SK-N-SH treated with all-trans-retinoic acid at 6 μM for 48 hours (cell line): ENCODE results near the gene ATXN10.
"Not testable (repeated sequence)": the region's sequence is repeated elsewhere in the genome, so short reads cannot be mapped to it uniquely, and the experiment has no call there.

Experiments used
- ATAC-seq: fragments of 200-7000 bp; cut with Tn5 transposase; 3 replicates; pipeline ENCODE4 v1.9.1; 2020; ENCODE audit warnings: mild to moderate bottlenecking, moderate library complexity
- ARNTL ChIP-seq: fragments of 450-650 bp; formaldehyde crosslinking; IDR thresholded peaks from 2 replicates; pipeline ENCODE4 v1.5.0; 2020; ENCODE audit warnings: low read depth, mild to moderate bottlenecking, moderate library complexity, borderline replicate concordance
- CREB5 ChIP-seq: fragments of 250-450 bp; sonication (Bioruptor Pico); IDR thresholded peaks from 2 replicates; pipeline ENCODE4 v1.5.1; 2020; ENCODE audit warnings: low read depth, mild to moderate bottlenecking, moderate library complexity
- CSDC2 ChIP-seq: fragments of 250-450 bp; sonication (Bioruptor Pico); IDR thresholded peaks from 2 replicates; pipeline ENCODE4 v1.5.0; 2020; ENCODE audit warnings: mild to moderate bottlenecking, moderate library complexity
- GLIS3 ChIP-seq: fragments of 250-450 bp; sonication (Bioruptor Pico); IDR thresholded peaks from 2 replicates; pipeline ENCODE4 v1.5.0; 2020; ENCODE audit warnings: mild to moderate bottlenecking, moderate library complexity
- ISL1 ChIP-seq: fragments of 250-450 bp; sonication (Bioruptor Pico); IDR thresholded peaks from 2 replicates; pipeline ENCODE4 v2.1.2; 2022; ENCODE audit warnings: mild to moderate bottlenecking, moderate library complexity
- OSR1 ChIP-seq: fragments of 250-450 bp; sonication (Bioruptor Pico); IDR thresholded peaks from 2 replicates; pipeline ENCODE4 v1.8.0; 2022; ENCODE audit warnings: moderate library complexity, mild to moderate bottlenecking, inconsistent platforms
- POU6F1 ChIP-seq: fragments of 250-450 bp; sonication (Bioruptor Pico); IDR thresholded peaks from 2 replicates; pipeline ENCODE4 v1.8.0; 2021; ENCODE audit warnings: low read depth, mild to moderate bottlenecking, moderate library complexity, borderline replicate concordance
- RARB ChIP-seq: fragments of 250-450 bp; sonication (Bioruptor Pico); IDR thresholded peaks from 2 replicates; pipeline ENCODE4 v1.8.0; 2021; ENCODE audit warnings: mild to moderate bottlenecking, moderate library complexity
- SNAI2 ChIP-seq: fragments of 250-450 bp; sonication (Bioruptor Pico); IDR thresholded peaks from 2 replicates; pipeline ENCODE4 v1.5.0; 2020; ENCODE audit warnings: mild to moderate bottlenecking, moderate library complexity
- TCF4 ChIP-seq: fragments of 250-450 bp; sonication (Bioruptor Pico); IDR thresholded peaks from 2 replicates; pipeline ENCODE4 v1.8.0; 2021; ENCODE audit warnings: mild to moderate bottlenecking, moderate library complexity, borderline replicate concordance
- TOX ChIP-seq: fragments of 250-450 bp; sonication (Bioruptor Pico); IDR thresholded peaks from 2 replicates; pipeline ENCODE4 v1.8.0; 2021; ENCODE audit warnings: mild to moderate bottlenecking, moderate library complexity, borderline replicate concordance
- ZFP3 ChIP-seq: fragments of 250-450 bp; sonication (Bioruptor Pico); IDR thresholded peaks from 2 replicates; pipeline ENCODE4 v1.5.0; 2020; ENCODE audit warnings: mild to moderate bottlenecking, moderate library complexity
- ZFP30 ChIP-seq: fragments of 450-650 bp; formaldehyde crosslinking; IDR thresholded peaks from 2 replicates; pipeline ENCODE4 v1.5.0; 2022; ENCODE audit warnings: mild to moderate bottlenecking, moderate library complexity
- ZNF8 ChIP-seq: fragments of 450-650 bp; formaldehyde crosslinking; IDR thresholded peaks from 2 replicates; pipeline ENCODE4 v1.5.0; 2020; ENCODE audit warnings: mild to moderate bottlenecking, moderate library complexity
- TF ChIP-seq, protein P1 (sequence below): fragments of 250-450 bp; sonication (Bioruptor Pico); IDR thresholded peaks from 2 replicates; pipeline ENCODE4 v1.5.1; 2021; ENCODE audit warnings: mild to moderate bottlenecking, moderate library complexity
- TF ChIP-seq, protein P2 (sequence below): fragments of 250-450 bp; sonication (Bioruptor Pico); IDR thresholded peaks from 2 replicates; pipeline ENCODE4 v1.5.0; 2020; ENCODE audit warnings: mild to moderate bottlenecking, moderate library complexity

Gene ATXN10

DNA sequence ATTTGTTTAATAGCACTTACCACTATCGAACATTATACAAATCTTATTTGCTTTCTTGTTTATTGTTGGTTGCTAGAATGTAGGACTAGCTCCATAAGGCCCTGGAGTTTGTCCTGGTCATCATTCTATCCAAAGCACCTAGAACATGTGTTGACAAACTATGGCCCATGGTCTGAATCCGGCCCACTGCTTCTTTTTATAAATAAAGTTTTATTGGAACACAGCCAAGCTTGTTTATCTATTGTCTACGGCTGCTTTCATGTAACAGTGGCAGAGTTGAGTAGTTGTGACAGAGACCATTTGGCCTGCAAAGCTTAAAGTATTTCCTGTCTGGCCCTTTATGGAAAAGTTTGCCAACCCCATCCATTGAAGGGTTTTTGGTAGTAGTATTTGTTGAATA, 38.8 kb downstream of the ATXN10 start:
- TF ChIP-seq, protein P1, sequence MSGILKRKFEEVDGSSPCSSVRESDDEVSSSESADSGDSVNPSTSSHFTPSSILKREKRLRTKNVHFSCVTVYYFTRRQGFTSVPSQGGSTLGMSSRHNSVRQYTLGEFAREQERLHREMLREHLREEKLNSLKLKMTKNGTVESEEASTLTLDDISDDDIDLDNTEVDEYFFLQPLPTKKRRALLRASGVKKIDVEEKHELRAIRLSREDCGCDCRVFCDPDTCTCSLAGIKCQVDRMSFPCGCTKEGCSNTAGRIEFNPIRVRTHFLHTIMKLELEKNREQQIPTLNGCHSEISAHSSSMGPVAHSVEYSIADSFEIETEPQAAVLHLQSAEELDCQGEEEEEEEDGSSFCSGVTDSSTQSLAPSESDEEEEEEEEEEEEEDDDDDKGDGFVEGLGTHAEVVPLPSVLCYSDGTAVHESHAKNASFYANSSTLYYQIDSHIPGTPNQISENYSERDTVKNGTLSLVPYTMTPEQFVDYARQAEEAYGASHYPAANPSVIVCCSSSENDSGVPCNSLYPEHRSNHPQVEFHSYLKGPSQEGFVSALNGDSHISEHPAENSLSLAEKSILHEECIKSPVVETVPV (CRISPR knock-in tag): no peak
- ATAC-seq: no peak

DNA sequence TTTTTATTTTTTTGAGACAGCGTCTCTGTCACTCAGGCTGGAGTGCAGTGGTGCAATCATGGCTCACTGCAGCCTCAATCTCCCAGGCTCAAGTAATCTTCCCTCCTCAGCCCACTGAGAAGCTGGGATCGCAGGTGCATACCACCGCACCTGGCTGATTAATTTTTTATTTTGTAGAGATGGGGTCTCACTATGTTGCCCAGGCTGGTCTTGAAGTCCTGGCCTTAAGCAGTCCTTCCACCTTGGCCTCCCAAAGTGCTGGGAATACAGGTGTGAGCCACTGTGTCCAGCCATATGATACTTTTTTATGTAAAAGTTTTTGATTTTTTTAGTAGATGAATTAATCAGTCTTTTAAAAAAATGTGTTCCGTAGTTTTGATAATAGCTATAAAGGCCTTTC, 42.8 kb downstream of the ATXN10 start:
- not testable (repeated sequence) for ATAC-seq

GRCh38 chr22:45717789-45718188, 46.2 kb downstream of the ATXN10 start:
- peak; percentile 64; the same call in 2 of the 3 replicates for ATAC-seq
- TF ChIP-seq SNAI2 (no peak), ZFP3 (CRISPR knock-in tag) (no peak), POU6F1 (CRISPR knock-in tag) (no peak), ISL1 (peak; percentile 41), ZNF8 (CRISPR knock-in tag) (no peak)
- TF ChIP-seq, all 23 proteins: peak for 1

DNA sequence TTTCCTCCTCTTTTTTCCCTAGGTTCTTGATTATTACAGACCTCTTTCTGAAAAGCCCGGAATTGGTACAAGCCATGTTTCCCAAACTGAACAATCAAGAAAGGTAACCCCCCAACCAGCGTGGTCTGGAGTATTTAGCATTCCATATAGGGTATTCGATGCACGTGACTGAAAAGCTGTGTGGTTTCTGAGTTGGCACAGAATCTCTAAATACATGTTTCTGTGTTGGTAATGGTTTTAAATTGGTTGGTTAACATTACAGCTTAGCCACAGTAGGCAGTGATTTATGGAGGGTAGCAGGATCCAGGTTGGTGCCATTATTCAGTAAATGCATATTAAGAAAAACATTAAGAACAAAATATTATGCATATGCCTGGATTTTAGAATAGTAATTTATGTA, 46.8 kb downstream of the ATXN10 start:
- no peak for ATAC-seq
- no peak for TF ChIP-seq ISL1
- no peak for TF ChIP-seq POU6F1 (CRISPR knock-in tag)
- no peak for TF ChIP-seq TOX (CRISPR knock-in tag)
- no peak for TF ChIP-seq CSDC2 (CRISPR knock-in tag)
- no peak for TF ChIP-seq TCF4 (CRISPR knock-in tag)
- no peak for TF ChIP-seq ZFP30 (CRISPR knock-in tag)
- no peak for TF ChIP-seq CREB5
- no peak for TF ChIP-seq RARB (CRISPR knock-in tag)
- TF ChIP-seq OSR1 (CRISPR knock-in tag): no peak
- TF ChIP-seq GLIS3: no peak
- no peak for TF ChIP-seq ZFP3 (CRISPR knock-in tag)
- TF ChIP-seq, protein P1 (CRISPR knock-in tag): no peak
- TF ChIP-seq, protein P2, sequence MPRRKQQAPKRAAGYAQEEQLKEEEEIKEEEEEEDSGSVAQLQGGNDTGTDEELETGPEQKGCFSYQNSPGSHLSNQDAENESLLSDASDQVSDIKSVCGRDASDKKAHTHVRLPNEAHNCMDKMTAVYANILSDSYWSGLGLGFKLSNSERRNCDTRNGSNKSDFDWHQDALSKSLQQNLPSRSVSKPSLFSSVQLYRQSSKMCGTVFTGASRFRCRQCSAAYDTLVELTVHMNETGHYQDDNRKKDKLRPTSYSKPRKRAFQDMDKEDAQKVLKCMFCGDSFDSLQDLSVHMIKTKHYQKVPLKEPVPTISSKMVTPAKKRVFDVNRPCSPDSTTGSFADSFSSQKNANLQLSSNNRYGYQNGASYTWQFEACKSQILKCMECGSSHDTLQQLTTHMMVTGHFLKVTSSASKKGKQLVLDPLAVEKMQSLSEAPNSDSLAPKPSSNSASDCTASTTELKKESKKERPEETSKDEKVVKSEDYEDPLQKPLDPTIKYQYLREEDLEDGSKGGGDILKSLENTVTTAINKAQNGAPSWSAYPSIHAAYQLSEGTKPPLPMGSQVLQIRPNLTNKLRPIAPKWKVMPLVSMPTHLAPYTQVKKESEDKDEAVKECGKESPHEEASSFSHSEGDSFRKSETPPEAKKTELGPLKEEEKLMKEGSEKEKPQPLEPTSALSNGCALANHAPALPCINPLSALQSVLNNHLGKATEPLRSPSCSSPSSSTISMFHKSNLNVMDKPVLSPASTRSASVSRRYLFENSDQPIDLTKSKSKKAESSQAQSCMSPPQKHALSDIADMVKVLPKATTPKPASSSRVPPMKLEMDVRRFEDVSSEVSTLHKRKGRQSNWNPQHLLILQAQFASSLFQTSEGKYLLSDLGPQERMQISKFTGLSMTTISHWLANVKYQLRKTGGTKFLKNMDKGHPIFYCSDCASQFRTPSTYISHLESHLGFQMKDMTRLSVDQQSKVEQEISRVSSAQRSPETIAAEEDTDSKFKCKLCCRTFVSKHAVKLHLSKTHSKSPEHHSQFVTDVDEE (CRISPR knock-in tag): no peak
- no peak for TF ChIP-seq ARNTL (CRISPR knock-in tag)
